Omental fat pad (tissue), 4 donors: ENCODE measurements around the gene APBB2. TPM values are rescaled to one million over a fixed set of nuclear protein-coding genes. Genes with fewer than 3 reads are reported as not detected.

Experiments
- ATAC-seq: fragments of 150-250 bp; one replicate; pipeline ENCODE4 v1.9.1; 2016; ENCODE audit warnings: mild to moderate bottlenecking, moderate library complexity; ENCODE audit not compliant: low FRiP score
- DNase-seq: peaks from one replicate; pipeline ENCODE4 v3.0.0-alpha.2; 2019; ENCODE audit warnings: low spot score
- total RNA-seq, 4 donors: library from RNA; depleted of rRNA; stranded (reverse); fragments of >200 nt; gene quantifications; one replicate each; pipeline ENCODE4 v1.1.0, GENCODE V29; 2016
- TF ChIP-seq, protein P1 (sequence below), 3 donors: fragments of 450-650 bp; IDR thresholded peaks; one replicate each; pipeline ENCODE4 v1.5.1; 2016 to 2017; ENCODE audit warnings: antibody characterized with exemption in 3 of 3, mild to moderate bottlenecking in 3 of 3, moderate library complexity in 2 of 3

The APBB2 gene
- total RNA-seq, 4 donors from 2014 or later = 76.6 to 138 (median 113) TPM

DNA sequence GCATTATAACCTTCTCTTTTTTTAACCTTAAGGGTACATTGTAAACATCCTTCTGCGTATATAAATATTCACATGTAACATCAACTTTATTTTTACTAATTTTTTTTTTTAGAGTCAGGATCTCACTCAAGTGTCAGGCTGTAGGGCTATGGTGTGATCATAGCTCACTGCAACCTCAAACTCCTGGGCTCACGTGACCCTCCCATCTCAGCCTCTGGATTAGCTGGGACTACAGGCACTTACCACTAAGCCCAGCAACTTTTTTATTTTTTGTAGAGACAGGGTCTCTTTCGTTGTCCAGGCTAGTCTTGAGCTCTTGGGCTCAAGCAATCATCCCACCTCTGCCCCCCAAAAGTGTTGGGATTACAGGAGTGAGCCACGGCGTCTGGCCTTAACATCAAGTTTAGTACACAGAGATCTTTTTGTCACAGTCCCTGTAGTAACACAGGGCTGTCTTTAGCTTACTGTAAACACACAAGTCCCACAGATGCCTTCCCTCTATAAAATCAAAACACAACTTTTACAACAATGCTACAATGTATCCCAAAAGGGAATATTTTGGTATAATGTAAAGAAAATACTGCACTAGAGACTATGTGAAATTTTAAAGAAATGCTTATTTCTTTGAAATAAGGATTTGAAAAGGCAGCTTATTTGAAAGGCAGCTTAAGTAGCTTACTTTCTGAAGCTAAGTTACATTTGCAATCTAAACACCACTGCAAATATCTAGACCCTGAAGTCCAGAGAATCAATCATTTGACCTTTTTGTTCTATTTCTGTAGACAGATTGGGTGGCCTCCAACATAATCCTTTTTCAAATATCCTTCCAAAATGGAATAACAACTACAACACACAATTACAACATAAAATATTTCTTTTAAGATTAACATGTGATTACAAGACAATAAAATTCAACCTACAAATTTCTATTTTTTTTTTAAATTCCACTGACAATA is 116.0 kb downstream of the APBB2 start:
- ATAC-seq = no peak
- TF ChIP-seq, protein P1, sequence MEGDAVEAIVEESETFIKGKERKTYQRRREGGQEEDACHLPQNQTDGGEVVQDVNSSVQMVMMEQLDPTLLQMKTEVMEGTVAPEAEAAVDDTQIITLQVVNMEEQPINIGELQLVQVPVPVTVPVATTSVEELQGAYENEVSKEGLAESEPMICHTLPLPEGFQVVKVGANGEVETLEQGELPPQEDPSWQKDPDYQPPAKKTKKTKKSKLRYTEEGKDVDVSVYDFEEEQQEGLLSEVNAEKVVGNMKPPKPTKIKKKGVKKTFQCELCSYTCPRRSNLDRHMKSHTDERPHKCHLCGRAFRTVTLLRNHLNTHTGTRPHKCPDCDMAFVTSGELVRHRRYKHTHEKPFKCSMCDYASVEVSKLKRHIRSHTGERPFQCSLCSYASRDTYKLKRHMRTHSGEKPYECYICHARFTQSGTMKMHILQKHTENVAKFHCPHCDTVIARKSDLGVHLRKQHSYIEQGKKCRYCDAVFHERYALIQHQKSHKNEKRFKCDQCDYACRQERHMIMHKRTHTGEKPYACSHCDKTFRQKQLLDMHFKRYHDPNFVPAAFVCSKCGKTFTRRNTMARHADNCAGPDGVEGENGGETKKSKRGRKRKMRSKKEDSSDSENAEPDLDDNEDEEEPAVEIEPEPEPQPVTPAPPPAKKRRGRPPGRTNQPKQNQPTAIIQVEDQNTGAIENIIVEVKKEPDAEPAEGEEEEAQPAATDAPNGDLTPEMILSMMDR (IDR thresholded peaks at IDR 0.05) = no peak
- no peak for DNase-seq

DNA sequence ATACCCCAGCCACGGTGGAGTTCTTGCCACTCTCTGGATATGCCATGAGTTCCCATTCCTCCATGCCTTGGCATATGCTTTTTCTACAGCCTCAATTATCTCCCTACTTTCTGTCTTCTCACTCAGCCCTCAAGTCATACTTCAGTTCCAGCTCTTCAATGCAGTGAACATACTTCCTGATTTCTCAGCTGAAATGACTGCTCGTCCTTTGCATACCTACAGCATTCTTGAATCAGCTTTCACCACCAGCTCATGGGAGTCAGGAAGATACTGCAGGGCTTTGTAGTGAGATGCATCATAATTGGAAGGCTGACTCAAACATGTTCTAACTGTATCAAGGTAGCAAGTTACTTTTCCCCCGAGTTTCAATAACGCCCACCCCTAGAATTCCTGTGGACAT is 118.4 kb downstream of the APBB2 start:
- ATAC-seq = no peak
- DNase-seq = no peak
- TF ChIP-seq, protein P1 (IDR thresholded peaks at IDR 0.05) = no peak

DNA sequence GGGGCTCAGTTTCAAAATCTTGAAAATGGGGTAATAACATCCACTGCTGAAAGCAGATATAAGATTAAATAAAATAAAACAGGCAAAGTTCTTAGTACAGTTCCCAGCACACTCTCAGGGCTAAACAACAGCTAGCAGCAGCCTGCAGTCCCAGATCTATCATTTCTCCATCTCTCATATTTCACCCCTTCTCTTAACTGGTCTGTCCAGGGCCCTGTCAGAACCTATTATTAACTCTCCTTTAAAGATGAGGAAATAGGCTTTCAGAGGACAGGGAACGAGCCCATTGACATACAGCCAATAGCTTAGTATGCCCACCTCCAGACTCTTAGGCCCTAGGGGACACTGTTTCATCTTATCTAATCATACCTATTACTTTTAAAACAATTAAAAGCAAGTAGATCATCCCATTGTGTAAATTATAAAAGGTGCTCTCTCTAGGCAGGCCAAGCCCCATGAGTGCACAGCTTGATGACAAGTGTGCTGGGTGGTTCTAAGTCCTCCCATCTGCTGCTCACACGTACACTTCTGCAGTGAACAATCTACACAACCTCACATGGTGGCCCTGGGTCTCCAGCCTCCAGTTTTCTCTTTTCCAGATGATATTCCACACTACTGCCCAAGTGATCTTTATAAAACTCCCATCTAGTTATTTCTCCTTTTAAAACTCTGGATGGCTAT is 119.0 kb downstream of the APBB2 start:
- TF ChIP-seq, protein P1 (IDR thresholded peaks at IDR 0.05) = no peak
- ATAC-seq (no peak), DNase-seq (no peak)

DNA sequence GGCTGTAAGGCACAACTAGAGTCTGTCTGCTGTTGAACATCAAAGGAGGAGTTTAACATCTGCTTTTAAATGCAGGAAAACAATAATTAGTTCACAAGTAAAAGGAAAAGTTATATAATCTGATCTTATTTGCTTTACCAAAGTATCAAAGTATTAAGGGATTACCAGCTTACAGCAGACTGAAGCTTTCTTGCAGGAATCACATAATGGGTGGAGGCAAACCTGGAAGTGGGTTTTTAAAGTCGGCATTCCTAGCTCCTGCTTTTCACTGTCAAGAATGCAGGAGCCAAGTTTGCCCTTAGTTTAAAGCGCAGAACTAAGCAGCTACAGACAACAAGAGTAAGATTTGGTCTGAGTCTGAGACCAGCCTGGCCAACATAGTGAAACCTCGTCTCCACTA is 122.2 kb downstream of the APBB2 start:
- ATAC-seq (no peak), DNase-seq (no peak)
- TF ChIP-seq, protein P1 (IDR thresholded peaks at IDR 0.05) = no peak

DNA sequence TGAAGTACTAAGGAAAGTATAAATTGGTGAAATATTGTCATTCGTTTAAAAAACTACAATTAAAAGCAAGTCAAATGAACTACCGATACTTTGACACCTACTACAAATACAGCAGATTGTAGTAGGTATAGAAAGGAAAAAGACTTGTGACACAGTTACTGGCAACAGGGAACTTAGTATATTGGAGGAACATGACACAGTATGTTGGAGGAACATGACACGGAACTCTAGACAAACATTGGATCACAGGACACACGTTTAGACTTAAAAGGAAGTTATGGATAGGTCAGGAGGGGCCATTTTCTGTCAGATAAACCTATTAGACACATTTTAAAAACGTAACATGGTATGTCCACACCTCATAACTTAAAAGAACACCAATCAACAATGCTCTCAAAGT is 132.5 kb downstream of the APBB2 start:
- ATAC-seq (no peak), DNase-seq (no peak)
- TF ChIP-seq, protein P1 (IDR thresholded peaks at IDR 0.05) = no peak

DNA sequence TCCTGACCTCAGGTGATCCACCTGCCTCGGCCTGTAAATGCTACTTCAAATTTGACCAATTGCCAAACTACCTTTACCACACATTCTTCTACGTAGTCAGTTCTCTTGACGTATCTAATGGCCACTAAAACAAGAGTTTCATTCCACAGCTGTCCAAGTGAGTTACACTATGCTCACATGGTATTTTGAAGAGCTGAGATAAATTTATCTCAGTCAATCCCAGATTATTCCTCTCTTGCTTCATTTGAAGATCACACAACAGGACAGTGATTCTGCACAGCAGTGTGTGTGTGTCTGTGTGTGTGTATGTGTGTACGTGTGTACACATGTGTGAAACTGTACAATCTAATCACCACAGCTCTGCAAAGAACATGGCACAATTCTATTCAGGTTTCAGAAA is 133.4 kb downstream of the APBB2 start:
- ATAC-seq = no peak
- TF ChIP-seq, protein P1 (IDR thresholded peaks at IDR 0.05) = no peak

More for the DNA sequence above, 133.4 kb downstream of the APBB2 start:
- no peak for DNase-seq
